ENCODE data around the gene RREB1. TPM values are rescaled to one million over a fixed set of nuclear protein-coding genes. Genes with fewer than 3 reads are reported as not detected.

RREB1 gene
- polyA plus RNA-seq, 2 donors: 13.0 to 19.7 TPM

Other genes with a start within 250 kb of the RREB1 start
- 10 to 100 TPM; 14.4 to 47.4 TPM for gene SSR1, start 205.2 kb downstream of the RREB1 start, polyA plus RNA-seq

All from esophagus (tissue), 2 donors.